ENCODE results near the gene IGFBP3.

Gene IGFBP3

GRCh38 chr7:45920502-45921380 lies at the start of gene IGFBP3:
Gene IGFBP3 (minus strand): TSS chr7:45921272. CDS start chr7:45921140, 132 bp downstream.
- no peak for DNase-seq (ENCODE audit: low spot score)
- in situ Hi-C loops (cut with MboI; ENCODE audit: low sequenced_read_pairs, unreplicated experiment), result loop anchor here (5.0 to 25.0 kb wide), 3 partner anchors 427 to 1267 kb away; no protein-coding TSS in a partner anchor

GRCh38 chr7:45970454-45970853 lies 49.4 kb upstream of the IGFBP3 start:
- TF ChIP-seq CTCF (IDR thresholded peaks at IDR 0.05; ENCODE audit: borderline replicate concordance, control extremely low read depth, extremely low read depth, insufficient read depth, missing control alignments), result no peak
- in situ Hi-C loops (cut with MboI; ENCODE audit: low sequenced_read_pairs, unreplicated experiment), result no loop called here
- DNase-seq (ENCODE audit: low spot score), result no peak

More at GRCh38 chr7:45920502-45921380, at the start of gene IGFBP3:
- no peak for TF ChIP-seq CTCF (IDR thresholded peaks at IDR 0.05; ENCODE audit: borderline replicate concordance, control extremely low read depth, extremely low read depth, insufficient read depth, missing control alignments)

GRCh38 chr7:45969940-45970339 lies 48.9 kb upstream of the IGFBP3 start:
- in situ Hi-C loops (cut with MboI; ENCODE audit: low sequenced_read_pairs, unreplicated experiment), result no loop called here
- TF ChIP-seq CTCF (IDR thresholded peaks at IDR 0.05; ENCODE audit: borderline replicate concordance, control extremely low read depth, extremely low read depth, insufficient read depth, missing control alignments), result no peak
- DNase-seq (ENCODE audit: low spot score), result no peak

- no peak for TF ChIP-seq CTCF (IDR thresholded peaks at IDR 0.05; ENCODE audit: borderline replicate concordance, control extremely low read depth, extremely low read depth, insufficient read depth, missing control alignments)
- in situ Hi-C loops (cut with MboI; ENCODE audit: low sequenced_read_pairs, unreplicated experiment), result no loop called here
- DNase-seq (ENCODE audit: low spot score), result no peak
Observed at GRCh38 chr7:45968856-45969541, 47.9 kb upstream of the IGFBP3 start.

- in situ Hi-C loops (cut with MboI; ENCODE audit: low sequenced_read_pairs, unreplicated experiment), result no loop called here
- TF ChIP-seq CTCF (IDR thresholded peaks at IDR 0.05; ENCODE audit: borderline replicate concordance, control extremely low read depth, extremely low read depth, insufficient read depth, missing control alignments), result no peak
- DNase-seq (ENCODE audit: low spot score), result no peak
Observed at GRCh38 chr7:45968312-45968711, 47.2 kb upstream of the IGFBP3 start.

GRCh38 chr7:45967591-45968157 lies 46.6 kb upstream of the IGFBP3 start:
- no peak for DNase-seq (ENCODE audit: low spot score)
- in situ Hi-C loops (cut with MboI; ENCODE audit: low sequenced_read_pairs, unreplicated experiment), result no loop called here

More at GRCh38 chr7:45967591-45968157, 46.6 kb upstream of the IGFBP3 start:
- no peak for TF ChIP-seq CTCF (IDR thresholded peaks at IDR 0.05; ENCODE audit: borderline replicate concordance, control extremely low read depth, extremely low read depth, insufficient read depth, missing control alignments)
